Upper lobe of right lung (tissue), 1 donor: ENCODE data around the gene HSF2BP. TPM values are rescaled to one million over a fixed set of nuclear protein-coding genes. Genes with fewer than 3 reads are reported as not detected.

Experiments used
- ATAC-seq: fragments of 200-7000 bp; cut with Tn5 transposase; one replicate; pipeline ENCODE4 v1.9.1; 2020; ENCODE audit warnings: mild to moderate bottlenecking, moderate library complexity
- DNase-seq: peaks from one replicate; pipeline ENCODE4 v3.0.0-alpha.2; 2020
- H3K27ac ChIP-seq: fragments of 200-600 bp; one replicate; pipeline ENCODE4 v1.8.0; 2022
- H3K27me3 ChIP-seq: fragments of 200-600 bp; one replicate; pipeline ENCODE4 v1.8.0; 2022; ENCODE audit warnings: mild to moderate bottlenecking
- H3K36me3 ChIP-seq: fragments of 200-600 bp; one replicate; pipeline ENCODE4 v1.8.0; 2022
- H3K4me1 ChIP-seq: fragments of 200-600 bp; one replicate; pipeline ENCODE4 v1.8.0; 2022
- H3K4me3 ChIP-seq: fragments of 200-600 bp; one replicate; pipeline ENCODE4 v1.8.0; 2022; ENCODE audit warnings: mild to moderate bottlenecking
- H3K9me3 ChIP-seq: fragments of 200-600 bp; one replicate; pipeline ENCODE4 v1.8.0; 2022
- intact Hi-C: fragments of 100-400 bp; cut with DNase I; formaldehyde crosslinking; loops from one replicate; pipeline ENCODE4 v1.11.0; 2022
- total RNA-seq: library from RNA; stranded (reverse); fragmentation: NEBNext Ultra II Directional; extraction: Animal tissue kit (Norgen Biotek cat#: 25700); gene quantifications from one replicate; pipeline ENCODE4 v1.2.1, GENCODE V29; 2021
- TF ChIP-seq, protein P1 (sequence below): fragments of 200-600 bp; IDR thresholded peaks from one replicate; pipeline ENCODE4 v1.8.0; 2022; ENCODE audit warnings: antibody characterized with exemption
- donor health status: DM: no; HTN: yes; CAD: no; lungs with severe emphysema.

The HSF2BP gene
- total RNA-seq, 1 donor from 2014 or later = 0.41 TPM

DNA sequence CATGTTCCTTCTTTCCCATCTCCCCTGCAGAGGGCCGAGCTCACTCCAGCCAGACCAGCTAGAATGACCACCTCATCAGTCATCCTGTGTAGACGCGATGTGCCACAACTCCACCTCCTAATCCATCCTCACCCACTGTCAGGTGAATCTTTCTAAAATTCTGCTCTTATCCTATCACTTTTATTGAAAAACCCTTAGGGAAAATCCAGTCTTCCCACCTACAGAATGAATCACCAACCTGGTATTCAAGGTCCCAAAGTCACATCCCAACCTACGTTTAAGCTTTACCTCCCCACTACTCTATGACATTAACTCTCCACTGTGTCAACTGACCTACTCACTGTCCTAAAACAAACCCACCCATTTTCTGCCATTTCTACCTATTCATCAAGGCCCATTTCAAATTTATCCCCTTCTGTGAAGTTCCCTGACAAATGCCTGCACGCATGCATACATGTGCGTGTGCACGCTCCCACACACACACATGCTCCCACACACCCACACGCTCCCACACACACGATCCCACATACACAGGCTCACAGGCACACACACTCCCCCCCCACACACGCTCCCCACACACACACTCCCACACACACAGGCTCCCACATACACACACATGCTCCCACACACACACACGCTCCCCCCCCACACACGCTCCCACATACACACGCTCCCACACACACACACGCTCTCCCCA lies 27.7 kb downstream of the HSF2BP start:
- ATAC-seq = no peak
- H3K27me3 ChIP-seq = no peaks in the 10 kb centered on the region
- H3K4me1 ChIP-seq = no peaks in the 10 kb centered on the region
- H3K36me3 ChIP-seq = no peaks in the 10 kb centered on the region
- H3K9me3 ChIP-seq = no peaks in the 10 kb centered on the region
- no peak overlapping the region for H3K27ac ChIP-seq
- DNase-seq = no peak
- TF ChIP-seq, protein P1, sequence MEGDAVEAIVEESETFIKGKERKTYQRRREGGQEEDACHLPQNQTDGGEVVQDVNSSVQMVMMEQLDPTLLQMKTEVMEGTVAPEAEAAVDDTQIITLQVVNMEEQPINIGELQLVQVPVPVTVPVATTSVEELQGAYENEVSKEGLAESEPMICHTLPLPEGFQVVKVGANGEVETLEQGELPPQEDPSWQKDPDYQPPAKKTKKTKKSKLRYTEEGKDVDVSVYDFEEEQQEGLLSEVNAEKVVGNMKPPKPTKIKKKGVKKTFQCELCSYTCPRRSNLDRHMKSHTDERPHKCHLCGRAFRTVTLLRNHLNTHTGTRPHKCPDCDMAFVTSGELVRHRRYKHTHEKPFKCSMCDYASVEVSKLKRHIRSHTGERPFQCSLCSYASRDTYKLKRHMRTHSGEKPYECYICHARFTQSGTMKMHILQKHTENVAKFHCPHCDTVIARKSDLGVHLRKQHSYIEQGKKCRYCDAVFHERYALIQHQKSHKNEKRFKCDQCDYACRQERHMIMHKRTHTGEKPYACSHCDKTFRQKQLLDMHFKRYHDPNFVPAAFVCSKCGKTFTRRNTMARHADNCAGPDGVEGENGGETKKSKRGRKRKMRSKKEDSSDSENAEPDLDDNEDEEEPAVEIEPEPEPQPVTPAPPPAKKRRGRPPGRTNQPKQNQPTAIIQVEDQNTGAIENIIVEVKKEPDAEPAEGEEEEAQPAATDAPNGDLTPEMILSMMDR = no peak
- intact Hi-C loops = no loop called here
- no peak overlapping the region for H3K4me3 ChIP-seq

DNA sequence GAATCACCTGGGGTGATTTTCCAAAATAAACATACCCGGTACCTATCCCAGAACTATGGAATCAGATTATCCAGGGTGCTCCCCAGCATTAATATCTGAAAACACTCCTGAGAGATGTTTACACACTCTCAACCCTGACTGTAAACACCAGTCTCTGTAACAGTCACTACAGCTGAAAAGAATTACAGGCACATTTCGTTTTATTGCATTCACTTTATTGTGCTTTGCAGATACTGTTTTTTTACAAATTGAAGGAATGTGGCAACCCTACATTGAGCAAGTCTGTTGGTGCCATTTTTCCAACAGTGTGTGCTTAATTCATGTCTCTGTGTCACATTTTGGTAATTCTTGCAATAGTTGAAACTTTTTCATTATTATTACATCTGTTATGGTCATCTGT lies 31.8 kb downstream of the HSF2BP start:
- H3K9me3 ChIP-seq = no peaks in the 10 kb centered on the region
- no peak for DNase-seq
- H3K36me3 ChIP-seq = no peaks in the 10 kb centered on the region
- no peak overlapping the region for H3K27ac ChIP-seq
- no peaks in the 10 kb centered on the region for H3K27me3 ChIP-seq
- no peak for ATAC-seq
- no peaks in the 10 kb centered on the region for H3K4me1 ChIP-seq
- intact Hi-C loops = no loop called here
- TF ChIP-seq, protein P1 = no peak
- H3K4me3 ChIP-seq = no peak overlapping the region

DNA sequence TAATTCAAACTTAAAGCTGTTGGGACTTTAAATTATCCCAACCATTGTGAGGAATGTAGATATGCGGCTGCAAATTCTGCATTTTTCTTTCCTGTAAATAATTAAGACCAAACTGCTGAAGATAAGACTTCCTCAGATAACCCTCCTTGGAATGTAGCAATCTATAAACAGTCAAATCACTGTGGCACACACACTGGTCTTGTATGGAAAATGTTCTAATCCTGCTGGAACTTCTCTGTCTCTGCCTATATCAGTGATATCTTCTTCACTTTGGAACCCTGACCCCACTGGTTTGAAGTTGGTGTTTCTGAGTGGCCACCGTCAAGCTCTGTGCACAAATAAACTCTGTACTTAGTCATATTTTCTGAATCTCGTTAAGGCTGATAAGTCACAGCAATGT lies 32.9 kb downstream of the HSF2BP start:
- H3K27ac ChIP-seq = no peak overlapping the region
- no peak for ATAC-seq

DNA sequence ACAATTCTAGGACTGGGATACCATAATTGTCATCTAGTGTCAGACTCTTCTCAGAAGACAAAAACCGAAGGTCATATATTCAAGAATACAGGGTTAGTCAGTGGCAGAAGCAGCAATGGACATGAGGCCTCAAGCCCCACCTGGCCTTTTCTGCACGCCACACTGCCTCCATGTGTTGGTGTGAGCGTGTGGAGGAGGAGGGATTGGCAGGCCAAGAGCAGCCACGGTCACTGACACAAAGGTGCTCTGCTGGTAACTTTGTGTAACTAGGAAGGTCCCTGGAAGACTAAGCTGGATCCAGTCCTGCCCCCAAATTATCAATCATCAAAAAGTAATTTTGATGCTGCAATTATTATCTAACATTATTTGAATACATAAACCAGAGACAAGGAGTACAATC lies 34.9 kb downstream of the HSF2BP start:
- TF ChIP-seq, protein P1 = no peak
- Histone ChIP-seq H3K4me3 (no peak overlapping the region), H3K36me3 (no peaks in the 10 kb centered on the region), H3K4me1 (no peaks in the 10 kb centered on the region), H3K27ac (no peak overlapping the region), H3K27me3 (no peaks in the 10 kb centered on the region), H3K9me3 (no peaks in the 10 kb centered on the region)
- intact Hi-C loops = no loop called here
- ATAC-seq = no peak
- no peak for DNase-seq

More for the DNA sequence above, 32.9 kb downstream of the HSF2BP start:
- Histone ChIP-seq H3K4me3 (no peak overlapping the region), H3K4me1 (no peaks in the 10 kb centered on the region), H3K9me3 (no peaks in the 10 kb centered on the region), H3K36me3 (no peaks in the 10 kb centered on the region), H3K27me3 (no peaks in the 10 kb centered on the region)
- DNase-seq = no peak
- intact Hi-C loops = no loop called here
- TF ChIP-seq, protein P1 = no peak

DNA sequence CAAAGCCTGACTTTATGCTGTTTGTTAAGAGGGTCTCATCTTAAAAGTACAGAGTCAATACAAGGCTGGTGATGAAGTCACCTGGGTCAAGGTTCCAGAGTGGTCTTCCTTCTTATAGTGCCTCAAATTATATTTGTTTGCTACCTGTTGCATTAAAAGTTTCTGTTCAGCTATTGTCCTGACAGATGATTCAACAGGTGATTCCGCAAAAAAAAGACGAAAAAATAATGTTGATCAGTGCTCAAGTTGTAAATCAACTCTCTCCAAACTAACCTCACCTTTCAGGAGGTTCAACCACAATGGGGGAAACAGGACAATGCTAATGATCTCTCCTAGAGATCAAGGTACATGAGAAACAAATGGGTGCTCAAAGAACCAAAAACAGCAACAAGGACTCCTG lies 35.7 kb downstream of the HSF2BP start:
- no peak overlapping the region for H3K4me3 ChIP-seq
- no peaks in the 10 kb centered on the region for H3K36me3 ChIP-seq
- H3K27me3 ChIP-seq = no peaks in the 10 kb centered on the region
- intact Hi-C loops = no loop called here
- no peak for DNase-seq
- H3K27ac ChIP-seq = no peak overlapping the region
- no peaks in the 10 kb centered on the region for H3K4me1 ChIP-seq
- no peak for ATAC-seq
- TF ChIP-seq, protein P1 = no peak
- H3K9me3 ChIP-seq = no peaks in the 10 kb centered on the region

DNA sequence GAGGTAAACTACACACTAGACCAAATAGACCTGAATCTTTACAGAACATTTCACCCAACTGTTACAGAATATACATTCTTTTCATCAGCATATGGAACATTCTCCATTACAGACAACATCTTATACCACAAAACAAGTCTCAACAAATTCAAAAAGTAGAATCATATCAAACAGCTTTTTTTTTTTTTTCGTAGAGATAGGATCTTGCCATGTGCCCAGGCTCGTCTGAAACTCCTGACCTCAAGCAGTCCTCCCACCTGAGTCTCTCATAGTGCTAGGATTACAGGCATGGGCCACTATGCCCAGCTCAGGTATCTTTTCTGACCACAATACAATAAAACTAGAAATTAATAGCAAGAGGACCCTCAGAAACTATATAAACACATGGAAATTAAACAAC lies 36.5 kb downstream of the HSF2BP start:
- Histone ChIP-seq H3K4me1 (no peaks in the 10 kb centered on the region), H3K36me3 (no peaks in the 10 kb centered on the region), H3K27me3 (no peaks in the 10 kb centered on the region), H3K9me3 (no peaks in the 10 kb centered on the region), H3K27ac (no peak overlapping the region), H3K4me3 (no peak overlapping the region)
- TF ChIP-seq, protein P1 = no peak
- ATAC-seq = no peak
- no peak for DNase-seq
- intact Hi-C loops = no loop called here
